CD14-positive monocyte (primary cell): ENCODE results near the gene CRIP2. TPM values are rescaled to one million over a fixed set of nuclear protein-coding genes. Genes with fewer than 3 reads are reported as not detected.
A peak's percentile ranks its signal among the peaks of the same experiment; 100 is the strongest.

ENCODE experiments used
- DNase-seq, 3 donors: peaks; one replicate each; pipeline ENCODE4 v3.0.0-alpha.2; 2011 to 2022
- H2AFZ ChIP-seq: 2 replicates; pipeline ENCODE4 v1.6.0; 2012; ENCODE audit warnings: mild to moderate bottlenecking, low read depth, low read length, inconsistent platforms; ENCODE audit not compliant: insufficient read depth, poor library complexity, severe bottlenecking
- H3K27ac ChIP-seq, 2 donors: 1 replicate in 1 of 2; 2 replicates in 1 of 2; pipeline ENCODE4 v1.5.1; 2012 to 2013; ENCODE audit warnings: low read length in 2 of 2, control low read depth in 1 of 2, inconsistent platforms in 1 of 2, low read depth in 1 of 2, mild to moderate bottlenecking in 1 of 2
- H3K27me3 ChIP-seq, 2 donors: one replicate each; pipeline versions ENCODE4 v1.6.0 to v1.6.1; 2011 to 2013; ENCODE audit warnings: low read length in 2 of 2; ENCODE audit not compliant: control insufficient read depth in 2 of 2, insufficient read depth in 2 of 2
- H3K36me3 ChIP-seq, 2 donors: replicated peaks in 1 of 2; 1 replicate in 1 of 2; 2 replicates in 1 of 2; pipeline versions ENCODE4 v1.5.1 to v1.6.1; 2012 to 2013; ENCODE audit warnings: low read length in 2 of 2, control low read depth in 1 of 2, inconsistent platforms in 1 of 2, mild to moderate bottlenecking in 1 of 2; ENCODE audit not compliant: insufficient read depth in 2 of 2, control insufficient read depth in 1 of 2
- H3K4me1 ChIP-seq, 2 donors: 1 replicate in 1 of 2; 2 replicates in 1 of 2; pipeline versions ENCODE4 v1.5.1 to v1.6.1; 2012 to 2013; ENCODE audit warnings: low read length in 2 of 2, control low read depth in 1 of 2, inconsistent platforms in 1 of 2, mild to moderate bottlenecking in 1 of 2, moderate library complexity in 1 of 2; ENCODE audit not compliant: insufficient read depth in 2 of 2, control insufficient read depth in 1 of 2
- H3K4me2 ChIP-seq: replicated peaks from 2 replicates; pipeline ENCODE3; 2012; ENCODE audit warnings: low read length, moderate library complexity, mild to moderate bottlenecking; ENCODE audit not compliant: poor library complexity, severe bottlenecking; ENCODE audit errors: extremely low read depth
- H3K4me3 ChIP-seq, 3 experiments: fragments of 200-600 bp in 1 of 3; sonication (generic) in 1 of 3; replicated peaks in 1 of 3; 1 replicate in 2 of 3; 2 replicates in 1 of 3; pipeline ENCODE4 v1.5.1; 2011 to 2013; ENCODE audit warnings: low read length in 3 of 3, mild to moderate bottlenecking in 3 of 3, control low read depth in 2 of 3, low read depth in 2 of 3, inconsistent platforms in 1 of 3, moderate library complexity in 1 of 3
- H3K79me2 ChIP-seq: 2 replicates; pipeline ENCODE4 v1.6.0; 2012; ENCODE audit warnings: mild to moderate bottlenecking, control low read depth, inconsistent platforms, low read length, moderate library complexity; ENCODE audit not compliant: insufficient read depth
- H3K9ac ChIP-seq: 2 replicates; pipeline ENCODE4 v1.6.0; 2017; ENCODE audit warnings: low read length, mild to moderate bottlenecking; ENCODE audit not compliant: insufficient read depth, poor library complexity, severe bottlenecking
- H3K9me3 ChIP-seq, 2 donors: replicated peaks in 1 of 2; 1 replicate in 1 of 2; 2 replicates in 1 of 2; pipeline versions ENCODE4 v1.5.1 to v1.6.1; 2012 to 2013; ENCODE audit warnings: low read length in 2 of 2, control low read depth in 1 of 2; ENCODE audit not compliant: control insufficient read depth in 1 of 2, insufficient read depth in 1 of 2
- H4K20me1 ChIP-seq: 2 replicates; pipeline ENCODE4 v1.6.0; 2012; ENCODE audit warnings: mild to moderate bottlenecking, low read length, control low read depth, moderate library complexity; ENCODE audit not compliant: insufficient read depth
- H3K27ac Mint-ChIP-seq, 7 donors: one replicate each; pipeline ENCODE4 v1.8.0; 2020; ENCODE audit warnings: mild to moderate bottlenecking in 7 of 7, mixed read lengths in 7 of 7, moderate library complexity in 6 of 7, inconsistent platforms in 2 of 7
- H3K27me3 Mint-ChIP-seq, 3 donors: one replicate each; pipeline ENCODE4 v1.8.0; 2021 to 2022; ENCODE audit warnings: low read depth in 3 of 3, mild to moderate bottlenecking in 3 of 3, mixed read lengths in 3 of 3, moderate library complexity in 3 of 3, inconsistent platforms in 1 of 3
- H3K36me3 Mint-ChIP-seq, 2 donors: one replicate each; pipeline ENCODE4 v1.8.0; 2020; ENCODE audit warnings: mixed read lengths in 2 of 2, inconsistent platforms in 1 of 2, mild to moderate bottlenecking in 1 of 2
- H3K4me1 Mint-ChIP-seq: one replicate; pipeline ENCODE4 v1.8.0; 2020; ENCODE audit warnings: mild to moderate bottlenecking, mixed read lengths
- H3K4me3 Mint-ChIP-seq, 2 donors: one replicate each; pipeline ENCODE4 v1.8.0; 2020; ENCODE audit warnings: mild to moderate bottlenecking in 2 of 2, mixed read lengths in 2 of 2, moderate library complexity in 1 of 2
- H3K9me3 Mint-ChIP-seq, 7 donors: one replicate each; pipeline ENCODE4 v1.8.0; 2020 to 2022; ENCODE audit warnings: mixed read lengths in 7 of 7, mild to moderate bottlenecking in 6 of 7, moderate library complexity in 6 of 7, inconsistent platforms in 2 of 7
- CTCF ChIP-seq: fragments of 200-600 bp; IDR thresholded peaks from one replicate; pipeline ENCODE4 v1.8.0; 2022; ENCODE audit warnings: antibody characterized with exemption, mild to moderate bottlenecking
- WGBS: methylation state at CpG from one replicate; pipeline ENCODE4 v1.1.5; 2013; ENCODE audit warnings: missing lambda C conversion rate; ENCODE audit not compliant: insufficient coverage; 5-methylcytosine and 5-hydroxymethylcytosine counted together
- intact Hi-C, 2 donors: fragments of 100-400 bp; cut with micrococcal nuclease; formaldehyde crosslinking; loops; one replicate each; pipeline versions ENCODE4 v1.15.0 to v1.15.1; 2023
- polyA plus RNA-seq, 3 donors: library from polyadenylated mRNA; depleted of rRNA in 1 of 3; unstranded in 2 of 3; stranded (reverse) in 1 of 3; fragments of 300-500 nt in 2 of 3; fragments of >200 nt in 1 of 3; fragmentation: Illumina TruSeq in 2 of 3; gene quantifications; 1 replicate in 2 of 3; 2 replicates in 1 of 3; pipeline ENCODE4 v1.2.3, GENCODE V29; 2012 to 2021

Gene CRIP2
- polyA plus RNA-seq, 3 donors: 2.1 to 4.0 (median 3.3) TPM

- no peak overlapping the region for H3K4me3 Mint-ChIP-seq
- Histone ChIP-seq H3K9ac (no peak overlapping the region), H3K36me3 (peaks cover 53 to 74% of the 10 kb centered on the region in 2 donors), H3K27me3 (no peaks in the 10 kb centered on the region), H3K9me3 (no peaks in the 10 kb centered on the region), H3K4me2 (no peak overlapping the region), H3K4me1 (no peaks in the 10 kb centered on the region), H3K27ac (no peak overlapping the region), H4K20me1 (peaks cover 4% of the 10 kb centered on the region), H2AFZ (no peak overlapping the region), H3K79me2 (no peaks in the 10 kb centered on the region), H3K4me3 (no peak overlapping the region)
- intact Hi-C loops: no loop called here
- WGBS: 98% methylated on average over 16 of the region's 18 CpGs
- peak overlapping the region in 1 of 7 donors; percentile 40 for H3K27ac Mint-ChIP-seq
- no peaks in the 10 kb centered on the region for H3K27me3 Mint-ChIP-seq
- TF ChIP-seq CTCF: no peak
- no peaks in the 10 kb centered on the region for H3K9me3 Mint-ChIP-seq
- no peaks in the 10 kb centered on the region for H3K4me1 Mint-ChIP-seq
- DNase-seq: no peak
- H3K36me3 Mint-ChIP-seq: peaks cover 33 to 61% of the 10 kb centered on the region in 2 donors
Measured at GRCh38 chr14:105461903-105462302, 12.7 kb upstream of the CRIP2 start.

- H3K36me3 ChIP-seq: peaks cover 67 to 79% of the 10 kb centered on the region in 2 donors
- no peak overlapping the region for H2AFZ ChIP-seq
- H3K4me1 ChIP-seq: no peaks in the 10 kb centered on the region
- Mint-ChIP-seq H3K9me3 (no peaks in the 10 kb centered on the region), H3K4me1 (no peaks in the 10 kb centered on the region), H3K36me3 (peaks cover 33 to 60% of the 10 kb centered on the region in 2 donors), H3K4me3 (no peak overlapping the region), H3K27ac (no peak overlapping the region), H3K27me3 (no peaks in the 10 kb centered on the region)
- no peak overlapping the region for H3K9ac ChIP-seq
- H3K9me3 ChIP-seq: no peaks in the 10 kb centered on the region
- H3K27ac ChIP-seq: no peak overlapping the region
- no peaks in the 10 kb centered on the region for H3K79me2 ChIP-seq
- 92% methylated on average over 28 of the region's 33 CpGs for WGBS
- H3K4me2 ChIP-seq: no peak overlapping the region
- no peaks in the 10 kb centered on the region for H3K27me3 ChIP-seq
- H4K20me1 ChIP-seq: no peaks in the 10 kb centered on the region
- DNase-seq: no peak
- TF ChIP-seq CTCF: no peak
- no peak overlapping the region for H3K4me3 ChIP-seq
- intact Hi-C loops: no loop called here
Measured at GRCh38 chr14:105464501-105464900, 10.1 kb upstream of the CRIP2 start.
